Kidney (tissue), 14 donors: Measurements from ENCODE around the gene MYLK4. TPM values are rescaled to one million over a fixed set of nuclear protein-coding genes. Genes with fewer than 3 reads are reported as not detected.

Experiments
- DNase-seq, 5 donors: peaks; one replicate each; pipeline ENCODE4 v3.0.0-alpha.2; 2013 to 2020
- FAIRE-seq: peaks from 2 replicates; lab custom pipeline; 2012; peaks lifted over from hg19 to GRCh38; lab: Jason Lieb, UNC
- H3K27ac ChIP-seq, 2 donors: one replicate each; pipeline ENCODE4 v1.7.0; 2013; ENCODE audit warnings: low read depth in 2 of 2, low read length in 2 of 2, inconsistent platforms in 1 of 2
- H3K27me3 ChIP-seq: one replicate; pipeline ENCODE4 v1.7.1; 2013; ENCODE audit warnings: low read length, inconsistent platforms; ENCODE audit not compliant: control insufficient read depth, insufficient read depth
- H3K36me3 ChIP-seq, 3 donors: one replicate each; pipeline versions ENCODE4 v1.7.0 to v1.7.1; 2013; ENCODE audit warnings: low read length in 3 of 3, control low read depth in 1 of 3, inconsistent platforms in 1 of 3; ENCODE audit not compliant: insufficient read depth in 3 of 3, control insufficient read depth in 2 of 3
- H3K4me1 ChIP-seq, 3 donors: one replicate each; pipeline versions ENCODE4 v1.7.0 to v1.7.1; 2013; ENCODE audit warnings: low read length in 3 of 3, inconsistent platforms in 1 of 3, low read depth in 1 of 3; ENCODE audit not compliant: control insufficient read depth in 2 of 3, insufficient read depth in 2 of 3
- H3K4me3 ChIP-seq, 3 donors: one replicate each; pipeline versions ENCODE4 v1.7.0 to v1.8.1; 2013; ENCODE audit warnings: low read length in 3 of 3, control low read depth in 1 of 3, inconsistent platforms in 1 of 3
- H3K9ac ChIP-seq, 3 donors: one replicate each; pipeline versions ENCODE4 v1.7.0 to v1.7.1; 2013; ENCODE audit warnings: low read length in 3 of 3, control low read depth in 1 of 3, inconsistent platforms in 1 of 3
- H3K9me3 ChIP-seq, 3 donors: one replicate each; pipeline versions ENCODE4 v1.7.0 to v1.7.1; 2013; ENCODE audit warnings: low read length in 3 of 3, control low read depth in 1 of 3, inconsistent platforms in 1 of 3; ENCODE audit not compliant: control insufficient read depth in 2 of 3, insufficient read depth in 1 of 3
- CTCF ChIP-seq: IDR thresholded peaks from 3 replicates; pipeline ENCODE4 v1.5.1; 2012; ENCODE audit warnings: mild to moderate bottlenecking, moderate library complexity, borderline replicate concordance; ENCODE audit not compliant: insufficient read depth; ENCODE audit errors: extremely low read depth
- intact Hi-C: fragments of 100-400 bp; cut with DNase I; formaldehyde crosslinking; loops from one replicate; pipeline ENCODE4 v1.11.1; 2022
- polyA plus RNA-seq: library from polyadenylated mRNA; stranded (reverse); fragments of 350-450 nt; fragmentation: Illumina TruSeq; extraction: RNeasy Lipid Tissue Mini Kit (QIAGEN cat#74804); gene quantifications from one replicate; pipeline ENCODE4 v1.2.3, GENCODE V29; 2014; ENCODE audit warnings: low read depth, low replicate concordance; ENCODE audit not compliant: insufficient read depth
- total RNA-seq: library from RNA; stranded (reverse); fragmentation: NEBNext Ultra II Directional; extraction: Animal tissue kit (Norgen Biotek cat#: 25700); gene quantifications from one replicate; pipeline ENCODE4 v1.2.1, GENCODE V29; 2021
- donor health status: control.
- donor health status: control.
- donor health status: control.
- donor health status: control.
- donor health status: control.
- donor health status: DM: yes; HTN: yes; CAD: no.
- donor health status: Normal renal cell carcinoma (clear cell type).

The MYLK4 gene
- total and polyA plus RNA-seq, 2 donors from 2014 or later, result 1.1 to 1.3 TPM

DNA sequence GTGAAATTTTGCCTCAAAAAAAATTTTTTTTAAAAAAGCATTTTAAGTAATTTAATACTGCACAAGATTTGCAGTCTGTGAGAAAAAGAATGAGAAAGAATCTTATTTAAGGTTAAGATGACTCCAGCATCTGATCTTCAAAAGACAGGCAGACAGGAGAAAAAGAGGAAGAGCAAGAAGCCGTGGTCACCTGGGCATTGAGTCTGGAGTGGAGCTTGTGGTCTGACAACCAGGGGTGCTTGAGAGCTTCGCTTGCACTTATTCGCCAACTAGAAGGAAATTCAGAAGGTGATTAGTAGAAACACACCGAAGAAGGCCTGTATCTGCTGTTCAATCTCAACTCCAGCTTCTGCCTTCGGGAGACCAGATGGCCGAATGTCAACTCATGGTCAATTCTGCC, 75.9 kb downstream of the MYLK4 start:
- Histone ChIP-seq H3K36me3 (no peaks in the 10 kb centered on the region), H3K9ac (no peak overlapping the region), H3K27me3 (no peaks in the 10 kb centered on the region), H3K27ac (no peak overlapping the region), H3K4me3 (no peak overlapping the region), H3K4me1 (no peaks in the 10 kb centered on the region), H3K9me3 (no peaks in the 10 kb centered on the region)
- TF ChIP-seq CTCF, result no peak
- intact Hi-C loops, result no loop called here
- FAIRE-seq, result no peak
- DNase-seq, result no peak

DNA sequence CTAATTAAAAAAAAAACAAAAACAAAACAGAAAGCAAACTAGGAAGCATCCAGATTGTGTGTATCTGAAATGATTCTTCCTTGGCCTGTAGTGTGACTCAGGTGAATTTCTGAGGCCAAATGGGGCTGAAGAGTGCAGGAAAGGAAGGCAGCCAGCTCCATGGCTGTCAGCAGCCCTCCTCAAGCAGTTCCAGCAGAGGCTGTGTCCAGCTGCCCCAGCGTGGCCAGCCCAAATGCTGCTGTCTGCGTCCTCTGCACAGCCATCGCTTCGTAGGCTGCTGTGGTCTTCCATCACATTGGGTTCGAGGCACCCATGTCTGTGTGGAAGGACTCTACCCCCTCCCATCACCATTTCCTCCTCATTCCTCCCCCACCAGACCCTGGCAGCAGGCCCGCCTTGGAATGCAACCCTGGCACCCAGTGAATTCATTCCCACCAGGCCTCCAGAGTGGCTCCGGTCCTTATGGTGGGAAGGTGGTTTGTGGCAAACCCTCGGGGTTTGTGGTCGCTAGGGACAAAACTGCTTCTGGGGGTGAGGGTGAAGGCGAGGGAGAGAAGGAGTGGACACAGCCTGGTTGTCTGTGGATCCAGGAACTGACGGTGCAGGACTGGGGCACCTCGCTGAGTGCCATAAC, 81.5 kb downstream of the MYLK4 start:
- FAIRE-seq (no peak), DNase-seq (no peak)
- no peak for TF ChIP-seq CTCF
- no peaks in the 10 kb centered on the region for H3K36me3 ChIP-seq
- intact Hi-C loops, result no loop called here
- no peaks in the 10 kb centered on the region for H3K9me3 ChIP-seq
- no peak overlapping the region for H3K4me3 ChIP-seq
- H3K4me1 ChIP-seq, result no peaks in the 10 kb centered on the region
- H3K27me3 ChIP-seq, result no peaks in the 10 kb centered on the region
- H3K9ac ChIP-seq, result no peak overlapping the region
- H3K27ac ChIP-seq, result no peak overlapping the region

DNA sequence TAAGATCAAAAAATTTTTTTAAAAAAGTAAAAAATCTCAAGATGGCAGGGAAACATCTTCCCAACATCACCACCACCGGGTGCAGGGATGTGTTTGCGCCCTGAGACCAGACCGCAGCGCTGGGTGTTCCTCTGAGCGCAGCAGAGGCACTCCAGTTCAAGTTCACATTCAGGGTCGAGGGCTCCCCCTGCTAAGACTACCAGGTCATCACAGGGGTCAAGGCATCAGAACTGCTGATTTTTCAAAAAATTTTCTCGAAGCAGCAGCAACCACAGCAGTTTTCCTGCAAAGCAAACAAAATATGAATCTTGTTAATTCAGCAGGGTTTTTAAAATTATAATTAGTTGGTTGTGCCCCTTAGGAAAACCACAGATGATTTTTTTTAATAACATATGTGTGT, 83.1 kb downstream of the MYLK4 start:
- intact Hi-C loops, result no loop called here
- FAIRE-seq (no peak), DNase-seq (no peak)
- Histone ChIP-seq H3K9me3 (no peaks in the 10 kb centered on the region), H3K36me3 (no peaks in the 10 kb centered on the region), H3K4me3 (no peak overlapping the region), H3K27me3 (no peaks in the 10 kb centered on the region), H3K9ac (no peak overlapping the region), H3K27ac (no peak overlapping the region), H3K4me1 (no peaks in the 10 kb centered on the region)
- no peak for TF ChIP-seq CTCF
